Measurements from ENCODE around the gene NRF1.

The NRF1 gene

DNA sequence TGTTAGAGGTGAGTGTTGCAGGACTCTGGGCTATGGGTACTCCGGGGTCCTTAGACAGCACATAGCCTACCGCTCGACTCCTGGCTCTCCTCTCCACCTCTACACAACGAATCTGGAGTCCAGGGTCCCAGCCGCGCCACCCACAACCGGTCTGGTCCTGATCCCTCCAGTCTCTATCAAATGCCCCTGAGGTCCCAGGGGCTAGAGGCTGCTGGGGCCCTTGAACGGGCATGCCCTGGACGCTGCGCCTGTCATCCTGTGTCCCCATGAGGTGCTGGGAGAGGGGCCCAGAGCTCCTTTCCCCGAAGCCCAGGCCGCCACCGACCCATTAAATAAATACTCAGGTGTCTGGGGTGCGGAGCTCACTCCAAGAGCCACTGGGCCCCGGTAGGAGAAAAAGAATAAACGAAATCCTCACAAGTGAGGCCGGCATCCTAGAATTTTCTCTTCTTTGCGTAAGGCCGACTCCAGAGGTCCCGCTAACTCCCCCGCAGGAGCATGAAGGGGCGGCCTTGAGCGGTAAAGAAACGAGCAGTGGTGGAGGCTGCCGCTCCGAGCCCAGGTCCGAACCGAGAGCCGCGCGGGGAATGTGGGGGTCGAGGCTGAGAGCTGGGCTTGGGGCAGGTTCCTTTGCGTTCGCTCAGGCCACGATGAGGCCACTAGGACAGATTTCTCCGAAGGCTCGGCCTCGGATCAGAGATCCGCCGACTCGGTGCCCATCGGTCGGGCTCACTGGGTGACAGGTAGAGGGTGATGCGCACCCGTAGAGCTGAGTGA, 166.7 kb downstream of the NRF1 start:
- CTCF ChIA-PET = interaction anchor here (1.3 kb wide), 1 partner anchor 10 kb away, joined by 4 read pairs; no protein-coding TSS in a partner anchor
- no peak for DNase-seq (ENCODE audit: low read depth, low spot score)
- POLR2A ChIA-PET = no interaction called here
- no peak overlapping the region for H3K4me3 ChIP-seq (ENCODE audit: low read depth, low read length)
- TF ChIP-seq, protein P1, sequence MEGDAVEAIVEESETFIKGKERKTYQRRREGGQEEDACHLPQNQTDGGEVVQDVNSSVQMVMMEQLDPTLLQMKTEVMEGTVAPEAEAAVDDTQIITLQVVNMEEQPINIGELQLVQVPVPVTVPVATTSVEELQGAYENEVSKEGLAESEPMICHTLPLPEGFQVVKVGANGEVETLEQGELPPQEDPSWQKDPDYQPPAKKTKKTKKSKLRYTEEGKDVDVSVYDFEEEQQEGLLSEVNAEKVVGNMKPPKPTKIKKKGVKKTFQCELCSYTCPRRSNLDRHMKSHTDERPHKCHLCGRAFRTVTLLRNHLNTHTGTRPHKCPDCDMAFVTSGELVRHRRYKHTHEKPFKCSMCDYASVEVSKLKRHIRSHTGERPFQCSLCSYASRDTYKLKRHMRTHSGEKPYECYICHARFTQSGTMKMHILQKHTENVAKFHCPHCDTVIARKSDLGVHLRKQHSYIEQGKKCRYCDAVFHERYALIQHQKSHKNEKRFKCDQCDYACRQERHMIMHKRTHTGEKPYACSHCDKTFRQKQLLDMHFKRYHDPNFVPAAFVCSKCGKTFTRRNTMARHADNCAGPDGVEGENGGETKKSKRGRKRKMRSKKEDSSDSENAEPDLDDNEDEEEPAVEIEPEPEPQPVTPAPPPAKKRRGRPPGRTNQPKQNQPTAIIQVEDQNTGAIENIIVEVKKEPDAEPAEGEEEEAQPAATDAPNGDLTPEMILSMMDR (IDR thresholded peaks at IDR 0.05; ENCODE audit: insufficient read depth, low read length, missing control alignments) = no peak

DNA sequence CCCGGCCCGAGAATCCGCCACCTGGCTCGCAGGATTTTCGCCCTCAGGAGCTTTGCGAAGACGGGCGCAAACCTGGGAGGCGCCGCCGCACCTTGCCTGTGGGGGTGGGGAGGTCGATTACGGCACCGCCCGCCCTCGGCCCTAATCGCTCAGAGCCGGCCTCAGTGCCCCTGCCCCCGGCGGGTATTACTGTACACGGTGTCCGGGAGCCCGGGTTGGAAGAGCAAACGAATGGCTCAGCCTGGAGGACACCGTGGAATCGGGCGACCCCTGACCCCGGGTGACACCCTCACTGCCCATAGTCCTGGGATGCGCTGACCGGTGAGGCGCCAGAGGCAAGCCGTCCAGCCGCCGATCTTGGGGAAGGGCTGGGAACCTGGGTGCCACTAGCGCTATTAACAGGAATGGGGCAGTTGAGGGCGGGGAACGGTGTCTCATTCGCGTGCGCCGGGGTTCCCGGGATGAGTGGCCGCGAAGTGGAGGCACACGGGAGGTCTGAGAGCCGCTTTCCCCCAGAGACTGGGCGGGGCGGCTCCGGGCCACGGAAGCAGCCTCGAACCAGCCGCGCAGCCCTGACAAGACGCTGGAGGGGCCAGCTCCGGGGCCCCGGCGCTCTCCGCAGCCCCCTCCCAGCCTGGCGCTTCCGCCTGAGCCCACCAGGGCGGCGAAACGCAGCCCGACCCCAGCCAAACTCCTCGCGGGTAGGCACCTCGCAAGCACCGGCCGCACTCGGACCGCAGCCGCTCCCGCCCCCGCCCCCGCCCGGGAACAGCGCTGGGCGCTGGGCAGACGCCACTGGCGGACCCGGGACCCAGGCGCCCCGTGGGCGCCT, 167.5 kb downstream of the NRF1 start:
- DNase-seq (ENCODE audit: low read depth, low spot score) = no peak
- no peak overlapping the region for H3K4me3 ChIP-seq (ENCODE audit: low read depth, low read length)
- POLR2A ChIA-PET = no interaction called here
- TF ChIP-seq, protein P1 (IDR thresholded peaks at IDR 0.05; ENCODE audit: insufficient read depth, low read length, missing control alignments) = no peak
- CTCF ChIA-PET = no interaction called here

DNA sequence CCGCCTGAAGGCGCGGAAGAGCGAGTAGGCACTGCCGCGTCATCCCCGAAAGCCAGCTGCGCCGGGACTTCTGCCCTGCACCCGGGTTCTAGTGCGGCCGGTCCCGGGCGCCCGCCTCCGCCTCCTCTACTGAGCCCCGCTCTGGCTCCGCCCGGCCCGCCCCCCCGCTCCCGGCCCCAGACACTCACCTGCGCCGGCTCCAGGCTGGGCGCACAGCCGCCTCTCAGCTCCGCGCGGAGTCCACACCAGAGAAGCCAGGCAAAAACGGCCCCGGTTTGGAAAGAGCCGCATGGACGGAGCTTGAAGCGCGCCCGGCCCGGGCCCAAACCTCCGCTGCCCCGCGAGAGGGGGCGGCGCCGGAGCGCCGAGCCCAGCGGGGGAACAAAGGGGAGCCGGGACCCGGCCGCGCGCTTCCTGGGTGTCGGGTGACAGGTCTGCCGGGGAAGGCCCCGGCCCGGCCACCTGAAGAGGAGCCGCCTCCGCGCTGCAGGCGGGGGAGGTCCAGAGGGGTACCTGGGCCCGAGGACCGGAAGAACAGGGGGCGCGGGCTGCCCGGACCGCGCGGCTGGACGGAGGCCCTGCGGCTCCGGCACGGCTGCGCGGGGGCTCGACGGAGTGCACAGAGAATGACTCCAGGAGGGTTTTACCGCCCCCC, 168.2 kb downstream of the NRF1 start:
- ChIA-PET CTCF (no interaction called here), POLR2A (no interaction called here)
- TF ChIP-seq, protein P1 (IDR thresholded peaks at IDR 0.05; ENCODE audit: insufficient read depth, low read length, missing control alignments) = no peak
- no peak for DNase-seq (ENCODE audit: low read depth, low spot score)
- no peak overlapping the region for H3K4me3 ChIP-seq (ENCODE audit: low read depth, low read length)

DNA sequence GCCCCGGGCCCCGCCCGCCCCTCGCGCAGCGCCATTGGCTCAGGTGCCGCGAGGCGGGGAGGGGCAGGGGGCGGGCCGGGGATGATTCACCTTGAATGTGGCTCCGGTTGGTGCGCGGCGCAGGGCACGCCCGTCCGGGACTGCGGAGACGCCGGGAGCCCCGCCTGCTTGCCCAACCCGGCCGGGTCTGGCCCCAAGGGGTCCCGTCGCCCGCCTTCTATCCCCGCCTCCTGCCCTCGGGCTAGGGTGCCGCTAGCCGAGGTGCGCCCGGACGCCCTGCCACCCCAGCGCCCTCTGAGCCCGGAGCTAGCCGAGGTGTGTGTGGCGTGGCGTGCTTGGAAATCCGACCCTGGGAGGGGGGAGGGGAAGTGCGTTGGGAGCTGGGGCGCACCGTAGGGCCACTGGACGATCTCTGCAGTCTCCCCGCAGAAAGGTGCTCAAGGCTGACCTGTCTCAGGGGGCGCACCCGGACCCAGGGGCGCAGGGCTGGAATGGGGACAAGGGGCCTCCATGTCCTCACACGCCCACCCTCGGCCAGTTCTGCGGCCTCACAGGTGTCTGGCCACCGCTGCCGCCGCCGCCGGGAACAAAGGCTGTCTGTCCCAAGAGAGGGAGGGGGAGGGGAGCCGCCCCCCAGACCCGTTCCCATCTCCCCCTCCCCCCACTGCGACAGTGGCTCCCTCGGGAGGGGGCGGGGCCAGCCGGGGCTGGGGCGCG, 168.9 kb downstream of the NRF1 start:
- DNase-seq (ENCODE audit: low read depth, low spot score) = no peak
- ChIA-PET POLR2A (no interaction called here), CTCF (interaction anchor here (1.4 kb wide), 1 partner anchor 44 kb away, joined by 4 read pairs; no protein-coding TSS in a partner anchor)
- H3K4me3 ChIP-seq (ENCODE audit: low read depth, low read length) = no peak overlapping the region
- TF ChIP-seq, protein P1 (IDR thresholded peaks at IDR 0.05; ENCODE audit: insufficient read depth, low read length, missing control alignments) = no peak

DNA sequence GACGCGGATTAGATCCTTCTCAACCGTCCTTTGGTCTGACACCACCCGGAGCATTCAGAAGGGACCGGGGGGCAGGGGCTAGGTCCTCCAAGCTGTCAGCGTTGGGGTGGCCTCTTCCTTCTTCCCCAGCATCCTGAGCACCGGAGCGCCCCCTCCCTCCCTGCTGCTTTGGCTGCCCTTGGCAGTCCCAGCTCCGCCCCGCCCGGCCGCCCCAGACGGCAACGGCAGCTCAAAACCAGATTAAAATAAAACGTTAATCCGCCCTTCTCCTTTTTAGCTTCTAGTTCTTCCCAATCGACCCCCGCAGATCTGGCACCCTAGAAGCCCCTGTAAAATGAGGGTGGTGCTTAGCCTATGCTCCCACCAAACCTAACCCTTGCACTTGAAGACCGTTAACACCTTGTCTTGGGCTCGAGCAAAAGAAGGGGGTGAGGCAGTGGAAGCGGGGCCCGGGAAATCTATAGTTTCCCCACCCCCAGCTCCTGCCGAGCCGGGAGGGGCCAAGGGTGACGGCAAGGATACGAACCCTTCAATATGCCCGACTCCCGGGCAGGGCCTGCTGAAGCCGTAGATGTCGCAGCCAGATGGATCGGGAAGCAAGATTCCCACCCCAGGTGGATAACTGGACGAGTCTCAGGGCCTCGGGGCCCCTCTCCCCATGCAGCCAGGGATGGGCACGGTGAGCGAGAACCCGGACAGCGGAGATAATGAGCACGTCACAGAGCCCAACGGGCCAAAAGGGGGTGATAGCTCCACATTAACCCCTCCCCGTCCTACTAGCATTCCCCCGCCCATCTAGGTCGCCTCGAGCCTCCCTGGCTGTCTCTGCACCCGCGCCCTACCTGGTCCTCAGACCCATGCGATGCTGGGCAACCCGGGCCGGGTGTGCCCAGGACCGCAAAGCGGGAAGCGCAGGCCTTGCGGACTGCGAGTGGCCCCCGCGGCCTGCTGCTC, 169.7 kb downstream of the NRF1 start:
- no peak overlapping the region for H3K4me3 ChIP-seq (ENCODE audit: low read depth, low read length)
- POLR2A ChIA-PET = interaction anchor here (0.6 kb wide), 1 partner anchor 29 kb away, joined by 4 read pairs; no protein-coding TSS in a partner anchor
- CTCF ChIA-PET = interaction anchor here (1.4 kb wide), 1 partner anchor 44 kb away, joined by 4 read pairs; no protein-coding TSS in a partner anchor
- TF ChIP-seq, protein P1 (IDR thresholded peaks at IDR 0.05; ENCODE audit: insufficient read depth, low read length, missing control alignments) = no peak
- DNase-seq (ENCODE audit: low read depth, low spot score) = no peak

Data from AG04449 (cell line).